ENCODE data around the gene ALPI.

The ALPI gene

DNA sequence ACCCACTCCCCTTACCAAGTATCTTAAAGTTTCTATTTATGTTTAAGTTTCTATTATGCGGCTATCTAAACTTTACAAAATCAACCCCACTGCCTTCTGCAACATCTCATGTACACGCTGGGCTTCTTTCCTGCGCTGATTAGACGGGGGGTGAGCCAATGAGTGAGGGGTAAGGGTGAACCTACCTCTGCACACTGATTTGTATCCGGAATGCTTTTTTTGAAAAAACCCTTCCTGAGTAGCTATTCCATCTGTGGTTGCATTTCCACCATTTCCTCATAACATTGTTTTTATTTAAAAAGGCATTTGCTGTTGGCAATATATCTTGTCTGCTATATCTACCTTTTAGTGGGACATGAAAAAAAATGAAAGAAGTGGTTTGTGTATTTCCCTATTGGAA lies 43.0 kb upstream of the ALPI start:
- DNase-seq (ENCODE audit: low read depth) = no peak
- H3K4me3 ChIP-seq (ENCODE audit: control insufficient read depth, low read depth, low read length) = no peak overlapping the region
- TF ChIP-seq, protein P1, sequence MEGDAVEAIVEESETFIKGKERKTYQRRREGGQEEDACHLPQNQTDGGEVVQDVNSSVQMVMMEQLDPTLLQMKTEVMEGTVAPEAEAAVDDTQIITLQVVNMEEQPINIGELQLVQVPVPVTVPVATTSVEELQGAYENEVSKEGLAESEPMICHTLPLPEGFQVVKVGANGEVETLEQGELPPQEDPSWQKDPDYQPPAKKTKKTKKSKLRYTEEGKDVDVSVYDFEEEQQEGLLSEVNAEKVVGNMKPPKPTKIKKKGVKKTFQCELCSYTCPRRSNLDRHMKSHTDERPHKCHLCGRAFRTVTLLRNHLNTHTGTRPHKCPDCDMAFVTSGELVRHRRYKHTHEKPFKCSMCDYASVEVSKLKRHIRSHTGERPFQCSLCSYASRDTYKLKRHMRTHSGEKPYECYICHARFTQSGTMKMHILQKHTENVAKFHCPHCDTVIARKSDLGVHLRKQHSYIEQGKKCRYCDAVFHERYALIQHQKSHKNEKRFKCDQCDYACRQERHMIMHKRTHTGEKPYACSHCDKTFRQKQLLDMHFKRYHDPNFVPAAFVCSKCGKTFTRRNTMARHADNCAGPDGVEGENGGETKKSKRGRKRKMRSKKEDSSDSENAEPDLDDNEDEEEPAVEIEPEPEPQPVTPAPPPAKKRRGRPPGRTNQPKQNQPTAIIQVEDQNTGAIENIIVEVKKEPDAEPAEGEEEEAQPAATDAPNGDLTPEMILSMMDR (conservative IDR thresholded peaks at IDR 0.05; ENCODE audit: control insufficient read depth, insufficient read depth, low read depth, low read length) = no peak

DNA sequence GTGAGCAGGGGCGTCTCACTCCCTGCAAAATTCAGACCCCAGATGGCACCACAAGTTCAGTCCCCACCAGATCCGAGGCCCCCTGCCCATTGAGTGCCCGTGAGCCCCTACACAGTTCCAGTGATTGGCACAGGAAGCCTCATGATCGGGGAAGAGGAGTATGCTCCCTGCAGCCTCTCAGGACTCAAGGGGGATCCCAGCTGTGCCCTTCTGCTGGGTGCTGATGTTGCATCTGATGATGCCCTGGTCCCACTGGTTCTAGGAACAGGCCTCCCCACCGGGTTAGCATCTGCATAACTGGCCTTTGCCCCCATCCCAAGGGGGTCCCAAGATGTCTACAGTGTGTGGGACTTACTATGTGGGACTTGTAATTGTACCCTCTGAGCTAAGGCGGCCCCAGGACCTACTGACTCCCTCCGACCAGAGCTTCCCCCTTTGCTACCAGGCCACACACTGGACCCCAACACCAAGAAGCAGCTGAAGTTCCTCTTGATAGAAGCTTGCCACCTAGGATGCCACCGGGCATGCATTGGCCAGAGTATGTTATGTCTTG lies 40.7 kb upstream of the ALPI start:
- H3K4me3 ChIP-seq (ENCODE audit: control insufficient read depth, low read depth, low read length) = no peak overlapping the region
- TF ChIP-seq, protein P1 (conservative IDR thresholded peaks at IDR 0.05; ENCODE audit: control insufficient read depth, insufficient read depth, low read depth, low read length) = no peak
- no peak for DNase-seq (ENCODE audit: low read depth)

DNA sequence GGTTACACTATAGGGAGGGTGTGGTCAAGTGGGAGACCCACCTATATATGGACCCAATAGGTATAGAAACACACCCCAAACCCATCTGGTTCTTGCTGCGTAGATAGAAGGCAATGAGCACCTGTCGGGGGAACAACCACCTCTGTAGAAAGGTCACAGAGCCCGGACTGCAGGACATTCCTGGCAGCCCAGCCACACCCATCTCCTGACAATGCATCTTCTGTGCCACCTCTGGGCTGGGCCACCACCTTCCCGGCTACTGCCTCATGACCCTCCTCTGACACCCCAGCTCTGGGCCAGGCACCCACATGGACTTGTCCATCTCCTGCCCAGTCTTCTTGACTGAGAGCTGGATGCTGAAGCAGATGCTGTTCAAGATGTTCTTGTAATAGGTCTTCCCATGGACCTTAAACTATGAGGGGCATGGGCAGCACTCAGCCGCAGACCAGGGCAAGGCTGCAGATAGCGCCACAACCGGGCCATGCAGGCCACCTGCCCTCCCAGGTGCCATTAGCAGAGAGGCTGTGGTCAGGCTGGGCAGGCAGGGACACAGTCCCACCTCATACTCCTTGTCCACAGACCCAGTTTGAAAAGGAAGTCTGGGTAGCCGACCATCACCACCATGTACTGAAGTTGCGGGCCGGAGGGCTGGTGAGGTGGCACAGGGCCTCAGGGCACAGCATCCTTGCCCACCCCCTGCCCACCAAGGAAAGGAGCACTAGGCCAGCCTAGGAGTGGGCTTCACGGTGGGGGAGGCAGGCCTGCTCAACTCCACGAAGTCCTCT lies 40.0 kb upstream of the ALPI start:
- DNase-seq (ENCODE audit: low read depth) = no peak
- H3K4me3 ChIP-seq (ENCODE audit: control insufficient read depth, low read depth, low read length) = no peak overlapping the region
- TF ChIP-seq, protein P1 (conservative IDR thresholded peaks at IDR 0.05; ENCODE audit: control insufficient read depth, insufficient read depth, low read depth, low read length) = no peak

DNA sequence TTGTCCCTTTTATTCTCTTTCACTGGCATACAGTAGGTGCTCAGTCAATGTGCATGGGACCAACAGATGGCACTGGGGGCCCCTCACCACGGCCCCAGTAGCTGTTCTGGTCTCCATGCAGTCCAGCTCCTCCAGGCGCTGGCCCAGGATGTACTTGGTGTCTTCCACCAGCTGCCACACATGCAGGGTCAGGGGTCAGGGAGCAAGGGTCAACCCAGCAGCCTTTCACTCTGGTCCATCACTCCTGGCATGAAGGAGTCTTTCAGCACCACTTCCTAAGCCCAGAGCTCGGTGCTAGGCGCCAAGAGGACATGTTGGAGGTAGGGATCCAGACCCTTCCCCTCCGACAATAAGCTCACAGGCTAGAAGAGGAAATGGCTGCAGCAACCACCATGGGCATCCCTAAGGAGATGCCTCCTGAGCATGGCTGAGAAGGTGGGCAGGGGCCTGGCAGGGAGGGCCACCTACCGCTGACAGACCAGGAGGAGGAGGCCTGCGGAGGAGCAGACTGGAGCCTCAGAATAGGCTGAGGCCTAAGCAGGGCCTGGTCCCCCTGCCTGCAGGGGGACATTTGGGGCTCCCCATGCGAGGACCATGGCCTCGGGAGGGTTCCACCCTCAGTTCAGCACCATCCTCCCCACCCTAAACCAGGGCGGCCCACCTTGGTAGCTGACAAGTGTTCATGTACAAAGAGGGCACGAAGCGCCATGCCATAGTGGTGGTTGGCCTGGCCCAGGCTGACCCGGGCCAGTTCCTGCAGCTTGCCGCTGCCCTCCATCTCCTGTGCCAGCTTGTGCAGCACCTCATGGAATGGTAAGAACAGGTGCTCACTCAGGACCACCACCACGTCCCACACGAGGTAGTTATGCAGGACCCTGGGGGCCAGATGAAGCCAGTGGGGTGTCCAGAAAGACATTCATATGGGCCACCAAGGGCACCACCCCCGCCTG lies 39.2 kb upstream of the ALPI start:
- DNase-seq (ENCODE audit: low read depth) = no peak
- TF ChIP-seq, protein P1 (conservative IDR thresholded peaks at IDR 0.05; ENCODE audit: control insufficient read depth, insufficient read depth, low read depth, low read length) = no peak
- H3K4me3 ChIP-seq (ENCODE audit: control insufficient read depth, low read depth, low read length) = no peak overlapping the region

DNA sequence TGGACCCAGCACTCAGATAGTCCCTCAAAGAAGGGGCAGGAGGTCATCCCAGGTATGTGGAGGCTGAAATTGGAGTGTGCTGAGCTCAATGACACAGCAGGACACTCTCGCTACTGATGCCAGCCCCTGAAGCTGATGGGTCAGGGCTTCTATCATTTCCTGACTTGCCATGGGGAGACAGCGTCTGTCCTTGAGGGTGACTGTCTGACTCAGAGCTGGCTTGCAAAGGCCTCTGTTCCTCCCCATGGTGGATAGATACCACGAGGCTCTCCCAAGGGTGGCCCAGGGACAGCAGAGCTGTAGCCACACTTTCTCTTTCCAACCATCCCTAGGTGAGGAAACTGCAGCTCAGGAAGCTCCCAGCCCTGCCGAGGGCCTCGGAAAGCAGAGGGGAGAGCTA lies 38.5 kb upstream of the ALPI start:
- no peak for DNase-seq (ENCODE audit: low read depth)
- TF ChIP-seq, protein P1 (conservative IDR thresholded peaks at IDR 0.05; ENCODE audit: control insufficient read depth, insufficient read depth, low read depth, low read length) = no peak
- H3K4me3 ChIP-seq (ENCODE audit: control insufficient read depth, low read depth, low read length) = no peak overlapping the region

DNA sequence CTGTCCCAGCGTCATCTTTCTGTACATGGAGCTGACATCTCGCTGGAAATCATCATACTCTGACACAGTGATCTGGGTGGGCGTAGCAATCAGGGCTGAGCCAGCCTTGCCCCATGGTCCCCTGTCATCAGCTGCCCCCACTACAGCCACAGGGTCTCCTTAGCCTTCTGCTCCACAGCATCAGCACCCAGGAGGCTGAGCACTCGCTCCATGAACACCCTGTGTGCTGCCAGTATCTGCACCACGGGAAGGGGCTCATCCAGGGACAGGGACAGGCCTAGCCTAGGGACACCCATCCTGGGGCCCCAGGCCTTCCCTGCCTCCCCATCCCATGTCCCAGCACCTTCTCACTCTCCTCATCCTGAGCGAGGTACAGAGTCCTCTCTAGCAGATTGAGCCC lies 37.9 kb upstream of the ALPI start:
- H3K4me3 ChIP-seq (ENCODE audit: control insufficient read depth, low read depth, low read length) = no peak overlapping the region
- DNase-seq (ENCODE audit: low read depth) = no peak

More for the DNA sequence above, 37.9 kb upstream of the ALPI start:
- TF ChIP-seq, protein P1 (conservative IDR thresholded peaks at IDR 0.05; ENCODE audit: control insufficient read depth, insufficient read depth, low read depth, low read length) = no peak

Data from fibroblast of mammary gland (primary cell).